ENCODE results near the gene BTN2A1. TPM values are rescaled to one million over a fixed set of nuclear protein-coding genes. Genes with fewer than 3 reads are reported as not detected.

BTN2A1 gene
- total RNA-seq, 1 donor, result 11.7 TPM

- peak overlapping the region; percentile 83 for H3K4me3 ChIP-seq (ENCODE audit: low read depth, low read length)
- no peak for DNase-seq (ENCODE audit: low read depth)
- TF ChIP-seq CTCF (IDR thresholded peaks at IDR 0.05; ENCODE audit: insufficient read depth, low read length), result no peak
Observed at GRCh38 chr6:26441977-26442376, 15.8 kb upstream of the BTN2A1 start.

- no peak overlapping the region for H3K4me3 ChIP-seq (ENCODE audit: low read depth, low read length)
- no peak for DNase-seq (ENCODE audit: low read depth)
- TF ChIP-seq CTCF (IDR thresholded peaks at IDR 0.05; ENCODE audit: insufficient read depth, low read length), result no peak
Observed at GRCh38 chr6:26445934-26446667, 11.7 kb upstream of the BTN2A1 start.

- no peak for TF ChIP-seq CTCF (IDR thresholded peaks at IDR 0.05; ENCODE audit: insufficient read depth, low read length)
- no peak overlapping the region for H3K4me3 ChIP-seq (ENCODE audit: low read depth, low read length)
- DNase-seq (ENCODE audit: low read depth), result no peak
Observed at GRCh38 chr6:26447257-26447656, 10.5 kb upstream of the BTN2A1 start.

- DNase-seq (ENCODE audit: low read depth), result no peak
- no peak for TF ChIP-seq CTCF (IDR thresholded peaks at IDR 0.05; ENCODE audit: insufficient read depth, low read length)
- H3K4me3 ChIP-seq (ENCODE audit: low read depth, low read length), result no peak overlapping the region
Observed at GRCh38 chr6:26450240-26450639, 7.5 kb upstream of the BTN2A1 start.

GRCh38 chr6:26452631-26453235, 5.0 kb upstream of the BTN2A1 start:
- no peak overlapping the region for H3K4me3 ChIP-seq (ENCODE audit: low read depth, low read length)
- no peak for TF ChIP-seq CTCF (IDR thresholded peaks at IDR 0.05; ENCODE audit: insufficient read depth, low read length)
- peak; percentile 9 for DNase-seq (ENCODE audit: low read depth)

GRCh38 chr6:26454631-26455030, 3.1 kb upstream of the BTN2A1 start:
- DNase-seq (ENCODE audit: low read depth), result peak; percentile 70
- H3K4me3 ChIP-seq (ENCODE audit: low read depth, low read length), result no peak overlapping the region
- no peak for TF ChIP-seq CTCF (IDR thresholded peaks at IDR 0.05; ENCODE audit: insufficient read depth, low read length)

Data from fibroblast of the aortic adventitia (primary cell).